GM10266 (cell line): ENCODE data around the gene TINAGL1.

Experiments used
- DNase-seq: peaks from one replicate; pipeline ENCODE4 v3.0.0; 2012; ENCODE audit errors: extremely low spot score
- CTCF ChIP-seq: IDR thresholded peaks from 2 replicates; pipeline ENCODE4 v1.5.1; 2012; ENCODE audit warnings: mild to moderate bottlenecking, low read depth; ENCODE audit not compliant: control insufficient read depth, insufficient read depth; ENCODE audit errors: missing control alignments

Gene TINAGL1

GRCh38 chr1:31556481-31557006, 19.8 kb upstream of the TINAGL1 start:
- no peak for TF ChIP-seq CTCF

DNA sequence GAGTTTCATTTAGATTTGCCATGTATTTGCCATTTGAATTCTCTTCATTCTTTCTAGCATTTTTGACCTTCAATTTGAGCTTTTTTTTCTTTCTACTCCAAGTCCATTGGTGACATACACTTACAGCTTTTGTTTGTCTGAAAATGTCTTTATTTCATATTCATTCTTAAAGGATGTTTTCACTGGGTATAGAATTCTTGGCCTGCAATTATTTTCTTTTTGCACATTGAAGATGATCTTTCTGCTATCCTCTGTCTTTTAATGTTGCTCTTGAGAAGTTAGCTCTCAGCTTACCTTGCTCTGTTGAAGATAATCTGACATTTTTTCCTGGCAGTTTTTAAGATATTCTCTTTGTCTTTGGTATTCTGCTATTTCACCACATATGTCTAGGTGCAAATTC, 16.6 kb upstream of the TINAGL1 start:
- no peak for DNase-seq
- no peak for TF ChIP-seq CTCF

More at GRCh38 chr1:31556481-31557006, 19.8 kb upstream of the TINAGL1 start:
- DNase-seq = no peak

GRCh38 chr1:31560394-31560793, 15.9 kb upstream of the TINAGL1 start:
- no peak for DNase-seq
- no peak for TF ChIP-seq CTCF

- no peak for TF ChIP-seq CTCF
- DNase-seq = no peak
These were observed 13.5 kb upstream of the TINAGL1 start for GRCh38 chr1:31562707-31563360.

- DNase-seq = peak; percentile 4
- no peak for TF ChIP-seq CTCF
These were observed 11.7 kb upstream of the TINAGL1 start for GRCh38 chr1:31564606-31564989.

DNA sequence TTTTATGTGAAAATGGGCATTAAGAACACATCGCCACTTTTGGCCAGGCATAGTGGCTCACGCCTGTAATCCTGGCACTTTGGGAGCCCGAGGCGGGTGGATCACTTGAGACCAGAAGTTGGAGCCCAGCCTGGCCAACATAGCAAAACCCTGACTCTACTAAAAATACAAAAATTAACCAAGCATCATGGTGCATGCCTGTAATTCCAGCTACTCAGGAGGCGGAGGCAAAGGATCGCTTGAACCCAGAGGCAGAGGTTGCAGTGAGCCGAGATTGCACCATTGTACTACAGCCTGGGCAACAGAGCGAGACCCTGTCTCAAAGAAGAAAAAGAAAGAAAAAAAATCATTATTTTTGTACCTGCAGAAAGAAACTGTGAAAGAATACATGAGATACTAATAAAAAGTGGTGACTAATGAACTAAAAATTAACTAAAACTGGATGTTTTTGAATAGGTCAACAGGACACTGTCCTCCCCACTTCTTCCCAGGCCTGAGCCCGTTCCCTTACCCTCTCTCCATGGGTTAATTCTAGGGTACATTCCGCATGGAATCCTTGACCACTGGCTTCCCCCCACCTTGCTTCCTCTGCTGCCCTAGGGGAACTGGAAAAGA, 8.3 kb upstream of the TINAGL1 start:
- TF ChIP-seq CTCF = no peak
- DNase-seq = no peak

GRCh38 chr1:31568895-31569595, 7.3 kb upstream of the TINAGL1 start:
- DNase-seq = peak; percentile 5
- TF ChIP-seq CTCF = no peak
